ENCODE measurements around the gene RHBDL2. TPM values are rescaled to one million over a fixed set of nuclear protein-coding genes. Genes with fewer than 3 reads are reported as not detected.

The RHBDL2 gene
- total RNA-seq, 4 donors from 2014 or later: 1.1 TPM; not detected in 3

- TF ChIP-seq, protein P1, sequence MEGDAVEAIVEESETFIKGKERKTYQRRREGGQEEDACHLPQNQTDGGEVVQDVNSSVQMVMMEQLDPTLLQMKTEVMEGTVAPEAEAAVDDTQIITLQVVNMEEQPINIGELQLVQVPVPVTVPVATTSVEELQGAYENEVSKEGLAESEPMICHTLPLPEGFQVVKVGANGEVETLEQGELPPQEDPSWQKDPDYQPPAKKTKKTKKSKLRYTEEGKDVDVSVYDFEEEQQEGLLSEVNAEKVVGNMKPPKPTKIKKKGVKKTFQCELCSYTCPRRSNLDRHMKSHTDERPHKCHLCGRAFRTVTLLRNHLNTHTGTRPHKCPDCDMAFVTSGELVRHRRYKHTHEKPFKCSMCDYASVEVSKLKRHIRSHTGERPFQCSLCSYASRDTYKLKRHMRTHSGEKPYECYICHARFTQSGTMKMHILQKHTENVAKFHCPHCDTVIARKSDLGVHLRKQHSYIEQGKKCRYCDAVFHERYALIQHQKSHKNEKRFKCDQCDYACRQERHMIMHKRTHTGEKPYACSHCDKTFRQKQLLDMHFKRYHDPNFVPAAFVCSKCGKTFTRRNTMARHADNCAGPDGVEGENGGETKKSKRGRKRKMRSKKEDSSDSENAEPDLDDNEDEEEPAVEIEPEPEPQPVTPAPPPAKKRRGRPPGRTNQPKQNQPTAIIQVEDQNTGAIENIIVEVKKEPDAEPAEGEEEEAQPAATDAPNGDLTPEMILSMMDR (IDR thresholded peaks at IDR 0.05; ENCODE audit: low read depth): no peak
Measured at GRCh38 chr1:38870996-38871395, 70.6 kb downstream of the RHBDL2 start.

DNA sequence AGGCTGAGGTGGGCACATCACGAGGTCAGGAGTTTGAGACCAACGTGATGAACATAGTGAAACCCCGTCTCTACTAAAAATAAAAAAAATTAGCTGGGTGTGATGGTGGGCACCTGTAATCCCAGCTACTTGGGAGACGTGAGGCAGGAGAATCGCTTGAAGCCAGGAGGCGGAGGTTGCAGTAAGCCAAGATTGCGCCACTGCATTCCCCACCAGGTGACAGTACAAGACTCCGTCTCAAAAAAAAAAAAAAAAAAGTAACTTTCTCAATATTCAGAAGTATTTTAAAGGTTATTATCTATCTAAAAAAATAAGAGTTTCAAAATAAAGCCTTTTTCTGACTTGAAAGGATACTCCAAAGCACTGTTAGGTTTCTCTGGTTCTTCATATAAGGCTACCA is 74.4 kb downstream of the RHBDL2 start:
- TF ChIP-seq, protein P1 (IDR thresholded peaks at IDR 0.05; ENCODE audit: low read depth): no peak

DNA sequence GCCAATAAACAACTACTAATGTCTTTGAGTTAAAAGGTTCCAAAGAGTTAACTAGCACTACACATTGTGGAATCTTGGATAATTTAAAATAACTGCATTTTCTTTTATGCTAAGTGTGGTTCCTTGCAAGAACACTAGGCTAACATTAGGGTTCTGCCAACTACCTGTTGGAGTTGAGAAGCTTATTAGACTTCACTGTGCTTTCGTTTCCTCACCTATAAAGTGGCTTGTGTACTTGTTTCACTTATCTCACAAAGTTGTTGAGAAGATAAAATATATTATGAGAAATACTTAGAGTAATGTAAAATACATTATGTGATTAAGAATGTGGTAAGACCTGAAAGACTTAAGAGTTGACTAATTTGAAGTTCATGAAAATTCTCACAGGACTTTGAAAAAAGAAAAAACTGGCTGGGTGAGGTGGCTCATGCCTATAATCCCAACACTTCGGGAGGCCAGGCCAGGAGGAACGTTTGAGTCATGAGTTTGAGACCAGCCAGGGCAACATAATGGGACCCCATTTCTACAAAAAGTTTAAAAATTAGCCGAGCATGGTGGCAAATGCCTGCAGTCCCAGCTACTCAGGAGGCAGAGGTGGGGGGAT is 76.4 kb downstream of the RHBDL2 start:
- TF ChIP-seq, protein P1 (IDR thresholded peaks at IDR 0.05; ENCODE audit: low read depth): no peak

DNA sequence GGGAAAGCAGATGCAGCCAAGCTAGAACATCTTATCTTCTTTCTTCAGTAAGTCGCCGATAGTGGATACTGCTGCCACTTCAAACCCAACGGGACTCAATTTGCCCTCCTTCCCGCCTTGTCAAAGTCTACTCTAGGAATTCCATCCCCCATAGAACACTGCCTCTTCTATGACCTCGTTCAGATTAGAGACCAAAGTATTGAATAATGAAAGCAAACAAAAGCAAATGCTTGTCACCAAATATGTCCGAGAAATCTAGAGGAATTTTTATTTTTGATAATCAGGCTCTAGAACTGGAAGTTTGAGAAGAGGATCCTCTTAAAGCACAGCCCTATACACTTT is 81.2 kb downstream of the RHBDL2 start:
- TF ChIP-seq, protein P1 (IDR thresholded peaks at IDR 0.05; ENCODE audit: low read depth): no peak

DNA sequence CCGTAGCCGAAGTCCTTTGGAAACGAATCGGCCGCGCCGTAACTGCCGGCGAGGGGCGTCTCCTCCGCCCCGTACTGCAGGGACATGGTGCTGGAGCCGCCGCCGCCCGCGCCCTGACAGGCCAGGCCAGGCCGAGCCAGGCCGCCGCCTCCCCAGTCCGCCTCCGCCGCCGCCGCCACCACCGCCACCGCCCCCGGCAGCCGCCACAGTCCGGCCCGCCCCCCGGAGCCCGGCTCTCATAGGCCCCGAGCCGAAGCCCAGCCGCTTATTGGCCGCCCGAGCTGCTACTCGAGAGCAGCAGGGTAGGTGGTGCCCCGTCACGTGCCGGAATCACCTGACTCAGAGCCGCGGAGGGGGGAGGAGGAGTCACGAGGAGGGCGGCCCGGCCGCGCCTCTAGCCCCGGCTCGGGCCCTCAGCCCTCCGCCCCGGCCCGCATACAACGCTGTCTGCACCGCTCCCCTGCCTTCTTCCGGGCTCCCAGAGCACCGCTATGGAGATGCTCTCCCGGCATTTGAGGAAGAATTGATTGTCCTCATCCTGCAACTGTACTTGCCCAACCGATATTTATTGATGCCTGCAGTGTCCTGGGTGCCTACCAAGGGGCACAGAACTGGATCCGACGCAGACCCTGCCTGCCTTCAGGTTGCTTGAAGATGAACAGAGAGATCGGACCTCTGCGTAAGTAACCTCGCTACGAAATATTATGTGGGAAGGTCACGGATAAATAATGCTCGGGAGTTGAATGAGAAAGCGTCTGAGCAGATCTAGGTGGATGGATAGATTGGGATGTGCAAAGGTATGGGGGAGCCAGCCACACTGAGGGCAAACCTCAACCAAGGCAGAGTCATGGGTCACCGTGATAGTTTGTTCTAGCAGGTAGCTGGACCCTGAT is 81.8 kb downstream of the RHBDL2 start, which contains the start of gene RRAGC:
Gene RRAGC, minus strand, starts transcription at position 212 of the 893 bp plus-strand sequence. Its CDS starts 126 bp downstream, at position 86.
- TF ChIP-seq, protein P1 (IDR thresholded peaks at IDR 0.05; ENCODE audit: low read depth): no peak

DNA sequence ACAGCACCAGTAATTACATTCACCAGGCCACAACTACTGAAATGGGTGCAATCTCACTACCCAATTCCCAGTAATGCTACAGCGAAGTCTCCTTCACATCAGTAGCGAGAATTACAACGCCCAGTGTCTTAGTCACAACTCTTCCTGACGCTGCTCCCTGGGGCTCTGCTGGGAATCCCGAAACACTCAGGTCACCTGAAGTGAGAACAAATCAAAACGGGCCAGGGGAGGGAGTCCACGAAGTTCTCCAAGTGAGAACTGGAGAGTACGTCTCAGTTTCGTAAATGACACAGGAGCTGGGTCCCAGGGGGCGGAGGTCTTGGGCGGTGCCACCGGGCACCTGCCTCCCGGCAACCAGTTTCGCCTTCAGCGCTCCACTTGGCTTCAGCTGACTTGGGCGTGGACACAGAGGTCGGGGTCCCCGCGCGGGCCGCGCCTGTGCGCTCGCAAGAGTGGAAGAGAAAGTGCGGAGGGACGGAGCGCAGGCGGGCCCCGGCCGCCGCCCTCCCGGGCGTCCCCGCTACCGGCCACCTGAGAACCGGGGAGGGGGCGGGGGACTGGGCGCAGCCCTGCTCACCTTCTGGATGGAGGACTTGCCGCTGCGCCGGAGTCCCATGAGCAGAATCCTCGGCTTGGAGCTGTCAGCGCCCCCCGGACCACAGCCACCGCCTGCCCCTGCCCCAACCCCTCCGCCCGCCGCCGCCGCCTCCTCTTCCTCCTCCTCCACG is 82.6 kb downstream of the RHBDL2 start:
- TF ChIP-seq, protein P1 (IDR thresholded peaks at IDR 0.05; ENCODE audit: low read depth): no peak

DNA sequence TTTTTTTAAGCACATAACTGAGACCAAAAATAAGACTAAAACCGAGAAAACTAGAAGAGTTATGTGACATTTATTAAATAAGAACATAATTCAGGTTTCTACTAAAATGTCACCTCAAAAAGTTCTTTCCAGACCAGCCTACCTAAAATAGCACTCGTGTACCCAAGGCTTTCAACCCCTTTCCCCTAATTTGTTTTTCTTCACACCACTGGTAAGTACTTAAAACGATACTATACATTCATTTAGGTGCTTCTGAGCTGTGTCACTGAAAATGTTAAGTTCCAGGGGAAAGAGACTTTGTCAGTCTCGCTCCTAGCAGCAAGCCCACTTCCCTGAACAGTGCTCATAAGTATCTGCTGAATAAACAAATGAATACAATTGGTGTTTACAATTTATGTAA is 88.8 kb downstream of the RHBDL2 start:
- TF ChIP-seq, protein P1 (IDR thresholded peaks at IDR 0.05; ENCODE audit: low read depth): no peak

All from subcutaneous adipose tissue (tissue), 4 donors.